HG03432 (cell line): ENCODE data around the gene ARMS2.

Experiments
- ATAC-seq: cut with Tn5 transposase; IDR thresholded peaks from one replicate; pipeline ENCODE4 v1.9.1; 2021; ENCODE audit warnings: mild to moderate bottlenecking, moderate library complexity; ENCODE audit not compliant: unreplicated experiment

ARMS2 gene, protein sequence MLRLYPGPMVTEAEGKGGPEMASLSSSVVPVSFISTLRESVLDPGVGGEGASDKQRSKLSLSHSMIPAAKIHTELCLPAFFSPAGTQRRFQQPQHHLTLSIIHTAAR

DNA sequence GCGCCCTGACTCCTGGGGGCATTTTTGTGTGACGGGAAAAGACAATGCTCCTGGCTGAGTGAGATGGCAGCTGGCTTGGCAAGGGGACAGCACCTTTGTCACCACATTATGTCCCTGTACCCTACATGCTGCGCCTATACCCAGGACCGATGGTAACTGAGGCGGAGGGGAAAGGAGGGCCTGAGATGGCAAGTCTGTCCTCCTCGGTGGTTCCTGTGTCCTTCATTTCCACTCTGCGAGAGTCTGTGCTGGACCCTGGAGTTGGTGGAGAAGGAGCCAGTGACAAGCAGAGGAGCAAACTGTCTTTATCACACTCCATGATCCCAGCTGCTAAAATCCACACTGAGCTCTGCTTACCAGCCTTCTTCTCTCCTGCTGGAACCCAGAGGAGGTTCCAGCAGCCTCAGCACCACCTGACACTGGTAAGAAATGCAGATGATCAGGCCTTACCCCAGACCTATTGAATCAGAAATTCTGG lies at the start of gene ARMS2:
Gene ARMS2, plus strand, starts transcription at position 51 of the 478 bp plus-strand sequence. Its CDS starts 75 bp downstream, at position 126.
- ATAC-seq = no peak

DNA sequence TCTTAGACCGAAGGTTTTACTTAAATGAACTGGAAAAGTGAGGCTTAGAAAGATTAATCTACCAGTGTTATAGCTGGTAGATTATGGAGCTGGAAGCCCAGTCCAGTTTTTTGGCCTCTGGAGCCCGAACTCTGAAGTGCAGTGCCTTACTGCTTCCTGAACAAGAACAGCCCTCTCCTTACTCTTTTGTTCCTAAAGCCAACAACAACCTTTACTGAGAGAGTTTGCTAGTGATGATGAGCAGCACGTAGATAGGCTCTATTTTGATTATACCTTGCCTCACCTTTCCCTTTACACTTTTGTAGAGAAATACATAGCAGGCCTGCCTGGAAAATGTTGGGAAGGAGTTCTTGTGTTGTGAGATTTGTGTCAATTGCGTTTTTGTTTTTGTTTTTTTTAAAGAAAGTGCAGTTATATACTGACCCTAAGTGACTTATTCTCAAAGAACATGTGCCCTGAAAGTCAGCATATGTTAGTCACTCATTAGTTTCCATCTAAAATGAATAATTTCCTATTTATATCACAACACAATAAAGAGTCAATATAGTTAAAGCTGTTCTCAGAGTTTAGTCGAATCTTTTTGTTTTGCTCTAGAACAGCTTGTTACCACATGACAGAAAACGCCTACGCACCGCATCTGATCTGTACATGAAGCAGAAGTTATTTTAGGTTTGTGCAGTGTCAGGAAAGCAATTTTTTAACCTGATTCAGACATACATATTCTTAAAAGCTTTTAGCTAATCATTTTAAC lies 46.9 kb upstream of the ARMS2 start:
- ATAC-seq = no peak

DNA sequence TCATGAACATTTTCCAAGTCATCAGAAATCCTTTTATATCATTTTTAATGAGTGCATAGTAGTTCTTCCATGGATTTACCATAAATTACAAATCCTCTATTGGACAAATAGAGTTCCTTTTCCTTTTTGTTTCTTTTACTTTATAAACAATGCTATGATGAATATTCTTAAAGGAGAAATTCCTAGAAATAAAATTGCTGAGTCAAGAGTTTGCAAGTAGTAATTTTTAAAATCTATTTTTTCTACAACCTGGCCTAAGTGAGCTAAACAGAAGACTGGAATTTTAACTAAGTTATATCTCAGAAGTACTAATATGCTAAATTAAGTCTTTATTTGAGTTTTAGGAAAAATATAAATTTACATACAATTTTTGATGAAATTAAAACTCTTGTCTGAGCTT lies 41.1 kb upstream of the ARMS2 start:
- no peak for ATAC-seq

DNA sequence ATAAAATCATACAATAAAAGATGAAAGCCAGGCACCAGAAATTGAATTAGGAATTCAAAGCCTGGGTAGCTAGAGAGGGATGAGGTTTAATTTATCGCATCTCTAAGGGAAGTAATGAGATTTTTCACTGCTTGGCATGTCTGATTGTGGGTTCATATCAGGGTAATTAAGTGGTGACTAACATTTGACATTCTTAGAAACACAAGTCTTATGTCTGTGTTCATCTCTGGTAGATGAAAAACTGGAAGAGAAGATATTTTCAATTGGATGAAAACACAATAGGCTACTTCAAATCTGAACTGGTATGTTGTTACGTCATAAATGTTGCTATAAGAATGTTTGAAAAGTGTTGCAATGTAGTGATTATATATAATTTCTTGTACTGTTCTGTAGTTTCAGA lies 36.8 kb upstream of the ARMS2 start:
- ATAC-seq = no peak

DNA sequence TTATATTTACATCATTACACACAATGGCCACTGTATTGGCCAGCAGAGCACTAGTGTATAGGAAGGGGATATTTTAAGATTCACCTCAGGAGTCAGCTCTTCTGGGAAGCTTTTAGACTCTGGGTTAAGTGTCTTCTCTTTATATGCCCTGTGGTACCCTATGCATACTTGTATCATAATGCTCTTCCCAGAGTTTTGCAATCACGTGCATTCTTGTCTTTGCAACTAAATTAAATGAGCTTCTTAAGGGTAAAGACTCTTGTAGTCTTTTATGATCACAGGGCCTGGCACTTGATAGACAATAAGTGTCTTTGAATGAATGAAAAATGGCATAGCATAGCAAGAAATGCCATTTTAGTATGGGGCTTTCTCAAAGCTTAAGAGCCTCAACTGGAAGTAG lies 35.4 kb upstream of the ARMS2 start:
- ATAC-seq = no peak

DNA sequence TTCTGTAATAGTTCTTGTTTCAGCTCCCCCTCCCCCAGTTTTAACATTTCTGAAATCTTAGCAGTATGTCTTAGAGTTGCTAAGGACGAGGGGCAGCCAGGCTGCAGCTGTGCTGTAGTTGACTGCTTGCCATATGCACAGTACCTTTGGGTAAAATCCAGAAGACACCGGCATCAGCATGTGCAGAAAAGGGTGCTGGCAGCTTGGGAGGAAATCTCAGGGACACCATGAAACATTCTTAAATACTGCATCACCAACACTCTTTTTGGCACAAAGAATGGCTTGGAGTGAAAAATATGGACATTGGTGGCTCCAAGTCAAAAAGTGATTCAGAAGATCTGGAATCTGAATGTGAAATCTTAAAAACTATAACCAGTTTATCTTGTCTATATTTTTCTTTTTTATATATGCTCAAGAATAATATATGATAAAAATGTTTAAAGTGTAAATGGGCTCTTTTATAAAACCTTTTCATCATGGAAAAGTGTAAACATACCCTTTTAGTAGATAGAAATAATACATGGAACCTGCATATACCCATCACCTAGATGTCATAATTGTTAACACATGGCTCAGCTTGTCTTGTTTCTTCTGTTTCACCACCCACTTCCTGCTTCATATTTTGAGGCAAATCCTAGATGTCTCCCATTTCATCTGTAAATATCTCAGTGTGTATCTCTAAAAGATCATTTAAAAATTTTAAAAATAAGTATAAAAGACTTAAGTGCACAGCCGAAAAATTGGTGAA lies 34.4 kb upstream of the ARMS2 start:
- no peak for ATAC-seq

DNA sequence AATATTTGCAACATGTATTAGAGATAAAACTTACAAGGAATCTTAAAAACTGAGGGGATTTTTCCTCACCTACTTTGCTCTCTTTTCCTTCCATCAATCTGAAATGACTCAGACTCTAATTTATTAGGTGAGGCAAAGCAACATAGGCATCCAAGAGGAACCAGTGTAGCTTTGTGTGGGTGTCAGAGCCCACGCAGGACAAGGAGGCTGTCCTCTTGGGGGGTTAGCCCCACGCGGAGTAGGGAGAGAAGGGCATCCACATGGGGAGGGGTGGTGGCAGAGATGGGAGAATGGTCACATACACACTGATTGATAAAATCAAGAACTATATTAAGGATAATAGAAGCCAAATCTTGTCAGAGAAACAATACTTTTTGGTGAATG lies 33.8 kb upstream of the ARMS2 start:
- ATAC-seq = no peak

DNA sequence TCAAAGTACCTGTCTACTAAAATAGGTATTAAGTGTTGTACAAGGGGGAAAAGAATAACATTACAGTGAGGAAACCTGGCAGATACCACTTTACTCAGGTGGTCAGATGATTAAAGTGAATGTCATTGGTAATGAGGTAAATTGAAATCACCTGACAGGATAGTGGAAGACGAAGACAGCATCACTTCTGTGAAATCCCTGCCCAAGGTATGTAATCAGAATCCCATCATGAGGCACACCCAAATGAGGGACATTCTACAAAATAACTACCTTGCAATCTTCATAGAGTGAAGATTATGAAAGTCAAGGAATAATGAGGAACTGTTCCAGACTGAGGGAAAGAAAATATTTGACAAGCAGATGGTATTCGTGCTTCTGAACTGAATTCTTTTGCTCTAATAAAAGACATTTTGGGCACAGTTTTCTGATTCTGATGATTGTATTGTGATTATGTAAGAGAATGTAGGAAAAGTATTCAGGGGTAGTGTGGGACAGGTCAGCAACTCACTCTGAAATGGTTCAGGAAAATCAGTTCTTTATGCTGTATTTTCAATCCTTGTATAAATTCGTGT lies 33.3 kb upstream of the ARMS2 start:
- no peak for ATAC-seq

DNA sequence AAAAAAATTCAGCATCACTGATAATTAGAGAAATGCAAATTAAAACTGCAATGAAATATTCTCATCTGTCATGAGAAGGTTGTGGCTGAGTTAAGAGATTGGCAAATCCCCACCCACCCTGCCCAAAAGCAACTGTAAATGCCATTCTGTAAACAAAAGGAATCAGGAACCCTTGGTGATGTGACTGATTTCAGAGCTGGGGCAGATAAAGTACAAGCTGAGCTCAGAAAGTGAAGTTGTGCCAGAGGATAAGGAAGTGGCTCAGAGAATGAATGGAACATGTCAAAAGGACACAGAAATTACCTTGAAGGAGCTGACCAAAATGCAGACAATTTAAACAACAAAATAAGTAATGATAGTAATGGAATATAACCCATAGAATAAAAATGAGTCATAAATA lies 32.7 kb upstream of the ARMS2 start:
- no peak for ATAC-seq

DNA sequence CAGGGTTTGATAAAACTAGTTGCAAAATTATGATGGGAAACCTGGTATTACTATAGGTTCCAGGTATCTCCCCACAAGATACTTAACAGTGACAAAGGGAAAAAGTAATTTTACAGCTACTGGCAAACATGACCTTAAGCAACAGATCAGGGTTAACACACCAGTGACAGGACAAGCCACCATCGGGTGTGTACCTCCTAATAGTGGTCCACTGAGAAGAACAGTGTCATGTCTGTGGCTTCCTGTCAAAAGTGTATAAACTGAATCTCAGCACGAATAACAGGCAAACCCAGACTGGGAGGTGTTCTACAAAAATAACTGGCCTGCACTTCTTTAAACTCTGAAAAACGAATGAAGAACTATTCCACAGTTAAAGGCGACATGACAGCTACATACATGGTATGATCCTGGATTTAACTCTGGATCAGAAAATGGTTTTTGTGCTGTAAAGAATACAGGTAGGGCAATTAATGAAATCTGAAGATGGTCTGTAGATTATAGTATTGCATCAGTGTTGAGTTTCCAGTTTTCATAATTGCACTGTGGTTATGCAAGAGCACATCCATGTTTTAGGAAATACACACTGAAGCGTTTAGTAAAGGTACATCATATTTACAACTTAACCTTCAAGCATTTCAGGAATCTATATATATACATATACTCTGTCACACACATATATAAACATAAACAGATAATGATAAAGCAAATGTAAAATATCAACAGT lies 32.0 kb upstream of the ARMS2 start:
- ATAC-seq = no peak

DNA sequence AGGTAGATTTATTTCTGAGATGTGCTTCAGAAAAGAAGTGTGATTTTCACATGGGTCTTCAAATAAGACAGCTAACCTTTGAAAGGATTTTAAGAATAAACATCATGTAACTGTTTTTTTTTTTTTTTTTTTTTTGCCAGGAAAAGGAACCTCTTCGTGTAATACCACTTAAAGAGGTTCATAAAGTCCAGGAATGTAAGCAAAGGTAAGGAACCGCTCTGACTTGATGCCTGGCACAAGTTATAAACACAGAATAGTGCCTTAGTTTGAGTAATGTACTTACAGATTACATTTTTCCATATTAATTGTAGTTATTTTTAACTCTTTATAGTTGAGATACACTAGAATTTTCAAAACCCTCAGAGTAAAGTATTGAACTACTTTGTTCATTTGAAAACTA lies 30.4 kb upstream of the ARMS2 start:
- ATAC-seq = no peak

DNA sequence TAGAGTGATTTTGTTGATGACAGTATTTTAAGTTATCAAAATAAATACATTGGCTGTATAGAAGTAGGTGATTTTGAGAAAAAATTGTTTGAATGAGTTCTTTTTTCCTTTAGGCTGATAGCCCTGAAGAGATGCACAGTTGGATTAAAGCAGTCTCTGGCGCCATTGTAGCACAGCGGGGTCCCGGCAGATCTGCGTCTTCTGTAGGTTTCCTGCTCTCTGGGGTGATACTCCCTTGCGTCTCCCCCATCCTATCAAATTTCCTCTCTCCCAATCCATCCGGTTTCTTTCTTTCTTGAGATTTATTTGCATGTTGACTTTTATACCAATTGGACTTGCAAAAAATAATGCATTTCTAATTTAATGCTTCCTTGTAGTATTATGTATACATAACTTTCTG lies 27.6 kb upstream of the ARMS2 start:
- ATAC-seq = no peak

DNA sequence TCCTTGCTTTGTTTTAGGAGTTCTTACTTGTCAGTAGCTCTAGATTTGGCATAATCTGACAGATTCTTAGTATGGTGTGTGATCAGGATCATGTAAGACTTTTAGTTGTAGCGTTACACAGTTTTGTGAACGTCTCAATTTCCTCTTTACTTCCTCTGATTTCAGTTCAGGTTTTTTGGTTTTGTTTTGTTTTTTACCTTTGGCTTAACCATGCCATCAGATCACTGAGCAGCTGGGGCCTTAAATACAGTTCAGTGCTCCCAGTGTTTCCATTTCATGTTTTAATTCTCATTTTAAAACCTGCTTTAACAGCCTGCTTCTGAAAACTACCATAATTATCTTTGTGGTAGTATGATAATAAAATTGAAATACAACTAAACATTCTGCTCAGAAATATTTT lies 27.2 kb upstream of the ARMS2 start:
- ATAC-seq = no peak

DNA sequence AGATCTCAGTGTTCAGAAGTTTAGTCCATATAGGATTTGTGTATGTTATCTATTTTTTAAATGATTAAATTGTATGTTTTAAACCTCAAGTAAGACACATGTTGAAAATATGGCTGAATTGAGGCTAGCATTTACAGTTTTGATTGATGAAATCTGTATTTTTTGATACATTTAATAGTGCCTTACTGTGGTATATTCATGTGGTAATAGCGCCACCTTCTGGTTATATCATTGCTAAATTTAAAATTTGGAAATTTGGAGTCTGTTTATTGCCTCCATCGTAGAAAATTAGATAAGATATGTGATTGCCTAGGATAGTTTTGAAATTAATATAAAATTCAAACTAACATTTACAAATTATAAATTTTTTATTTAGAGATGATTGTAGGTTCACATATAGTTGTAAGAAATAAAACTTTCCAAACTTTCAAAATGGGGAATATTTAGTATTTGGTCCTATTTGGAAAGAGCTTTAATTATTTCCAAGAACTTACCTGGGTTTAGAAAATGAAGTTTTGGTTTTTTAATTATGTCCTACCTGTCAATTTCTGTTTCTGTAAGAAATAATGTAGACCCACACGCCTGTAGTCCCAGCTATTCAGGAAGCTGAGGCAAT lies 19.1 kb upstream of the ARMS2 start:
- ATAC-seq = no peak

DNA sequence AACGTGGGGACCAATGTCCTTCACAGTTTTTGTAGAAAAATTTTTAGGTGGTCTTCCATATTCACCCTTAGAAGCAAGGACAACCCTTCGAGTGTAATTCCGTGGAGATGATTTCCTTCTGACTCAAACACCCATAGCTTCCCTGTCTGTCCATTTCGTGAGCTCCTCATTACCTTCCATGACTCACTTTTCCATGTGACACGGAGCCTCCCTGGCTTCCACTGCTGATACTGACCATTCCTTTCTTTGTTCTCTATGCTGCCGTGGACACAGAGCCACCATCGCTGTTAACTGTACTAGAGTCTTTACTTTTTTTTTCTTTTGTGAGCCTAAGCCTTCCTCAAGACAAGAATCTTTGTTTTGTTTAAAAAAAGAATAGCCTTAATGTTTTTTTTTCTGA lies 12.5 kb upstream of the ARMS2 start:
- ATAC-seq = no peak

DNA sequence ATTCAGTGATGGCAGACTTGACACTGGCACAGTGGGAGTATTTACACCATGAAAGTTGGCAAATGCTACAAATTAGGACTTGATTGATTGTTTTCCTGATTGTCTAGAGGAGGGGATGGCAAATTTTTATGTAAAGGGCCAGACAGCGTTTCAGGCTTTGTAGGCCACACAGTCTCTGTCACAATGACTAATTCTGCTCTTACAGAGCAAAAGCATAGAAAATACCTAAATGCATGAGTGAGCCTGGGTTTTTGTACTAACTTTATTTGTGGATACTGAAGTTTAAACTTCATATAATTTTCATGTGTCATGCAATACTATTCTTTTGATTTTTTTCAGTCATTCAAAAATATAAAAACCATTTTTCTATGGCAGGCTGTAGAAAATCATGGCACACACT lies 9.0 kb upstream of the ARMS2 start:
- no peak for ATAC-seq

DNA sequence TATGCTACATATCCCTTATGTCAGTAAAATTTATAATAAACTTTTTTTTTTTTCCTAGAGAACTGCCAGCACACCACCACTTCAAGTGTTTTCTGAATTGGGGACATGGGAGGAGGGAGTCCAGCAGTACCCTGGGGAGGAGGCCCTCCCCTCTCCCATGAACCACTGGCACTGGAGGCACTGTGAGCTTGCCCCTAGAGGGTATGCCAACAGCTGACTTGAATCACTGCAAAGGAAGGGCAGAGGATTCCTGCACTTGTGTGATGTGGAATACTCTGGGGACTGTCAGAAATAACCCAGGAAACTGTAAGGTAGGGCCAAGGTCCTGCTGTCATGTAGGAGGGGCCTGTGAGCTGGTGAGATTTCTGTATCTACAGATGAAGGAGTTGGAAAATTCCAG lies 8.5 kb upstream of the ARMS2 start:
- ATAC-seq = no peak

DNA sequence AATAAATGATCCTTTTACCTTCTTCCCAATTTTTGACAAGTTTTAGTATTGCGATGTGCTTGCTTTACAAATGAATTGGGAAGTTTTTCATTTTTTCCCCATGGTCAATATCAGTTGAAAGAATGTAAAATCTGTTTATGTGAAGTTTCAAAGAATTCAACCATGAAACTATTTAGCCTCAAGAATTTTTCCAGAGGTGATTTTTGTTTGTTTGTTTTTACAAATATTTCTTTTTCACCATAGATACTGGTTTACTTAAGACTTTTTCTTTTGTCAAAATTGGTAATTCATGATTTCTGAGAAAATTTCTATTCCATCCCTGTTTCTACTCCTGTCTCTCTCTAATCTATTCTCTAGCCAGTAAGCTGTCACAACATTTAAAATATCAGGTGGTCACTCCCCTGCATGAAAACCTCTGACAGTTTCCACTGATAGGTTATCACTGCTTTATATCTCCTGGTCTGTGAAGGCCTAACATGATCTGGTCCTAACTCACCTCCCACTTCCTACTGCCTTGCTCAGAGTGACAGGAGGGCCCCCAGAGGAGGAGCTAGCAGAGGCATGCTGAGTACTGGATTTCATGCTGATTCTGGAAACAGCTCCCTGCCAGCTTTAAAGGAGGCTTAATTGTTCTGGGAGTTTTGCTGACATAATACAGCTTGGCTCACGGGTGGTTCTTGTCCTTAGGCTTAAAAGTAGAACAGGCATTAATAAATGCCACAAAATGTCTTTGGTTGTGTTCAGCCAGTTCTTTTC lies 7.6 kb upstream of the ARMS2 start:
- no peak for ATAC-seq

DNA sequence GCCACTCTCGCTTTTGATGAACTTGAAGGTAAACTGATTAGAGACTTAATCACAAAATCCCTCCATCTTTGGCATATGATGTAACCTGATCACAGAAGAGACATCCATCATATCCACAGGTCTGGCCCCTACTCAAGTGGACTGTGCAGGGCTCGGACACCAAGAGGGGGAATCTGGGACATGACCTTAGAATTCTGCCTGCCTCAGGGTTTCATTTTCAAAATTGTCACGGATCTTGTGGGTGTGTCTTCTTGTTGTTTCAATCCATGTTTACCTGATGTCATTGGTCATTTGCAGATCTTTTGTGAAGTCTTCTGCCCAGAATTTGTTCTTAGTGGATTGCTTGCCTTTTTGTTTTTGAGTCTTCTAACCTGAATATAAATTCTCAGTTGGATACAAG lies 5.9 kb upstream of the ARMS2 start:
- no peak for ATAC-seq

DNA sequence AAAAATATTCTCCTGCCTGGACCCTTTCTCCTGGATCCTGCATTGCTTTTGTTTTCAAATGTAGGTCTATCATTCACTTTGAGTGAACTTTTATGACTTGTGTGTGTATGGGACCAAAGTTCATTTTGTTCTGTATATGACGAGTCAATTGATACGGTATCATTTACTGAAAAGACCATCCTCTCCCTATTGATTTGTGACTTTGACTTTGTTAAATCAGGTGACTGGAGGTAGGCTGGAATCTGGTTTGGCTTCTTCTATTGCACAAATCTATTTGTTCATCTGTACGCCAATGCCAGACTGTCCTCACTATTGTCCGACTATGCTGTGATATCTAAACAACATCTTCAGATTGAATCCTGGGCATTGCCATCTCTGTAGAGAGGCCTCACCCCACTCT lies 5.3 kb upstream of the ARMS2 start:
- no peak for ATAC-seq
